Astrocyte of the spinal cord (primary cell): ENCODE data around the gene GAB1.

ENCODE experiments used
- DNase-seq: peaks from one replicate; pipeline ENCODE4 v3.0.0; 2011; ENCODE audit warnings: low read depth, low spot score
- H3K4me3 ChIP-seq: 2 replicates; pipeline ENCODE4 v1.5.1; 2011; ENCODE audit warnings: low read depth, mild to moderate bottlenecking, low read length, moderate library complexity
- CTCF ChIP-seq: IDR thresholded peaks from 2 replicates; pipeline ENCODE4 v1.5.1; 2012; ENCODE audit warnings: low read depth, mild to moderate bottlenecking, low read length, inconsistent platforms
- in situ Hi-C: cut with HindIII; loops from 2 replicates; pipeline ENCODE4 v1.10.0; 2017; ENCODE audit warnings: low sequenced_read_pairs

The GAB1 gene

GRCh38 chr4:143397887-143398286 is 61.2 kb downstream of the GAB1 start:
- H3K4me3 ChIP-seq, result no peak overlapping the region
- no peak for TF ChIP-seq CTCF
- in situ Hi-C loops, result no loop called here
- DNase-seq, result no peak

- DNase-seq, result peak; percentile 29
- peak; percentile 71 for TF ChIP-seq CTCF
- in situ Hi-C loops, result no loop called here
- H3K4me3 ChIP-seq, result no peak overlapping the region
These were observed 62.7 kb downstream of the GAB1 start for GRCh38 chr4:143399113-143399949.

GRCh38 chr4:143400082-143400481 is 63.4 kb downstream of the GAB1 start:
- no peak for DNase-seq
- no peak overlapping the region for H3K4me3 ChIP-seq
- TF ChIP-seq CTCF, result no peak
- in situ Hi-C loops, result no loop called here

- TF ChIP-seq CTCF, result no peak
- no peak for DNase-seq
These were observed 66.3 kb downstream of the GAB1 start for GRCh38 chr4:143402776-143403552.

GRCh38 chr4:143403553-143403820 is 66.8 kb downstream of the GAB1 start:
- in situ Hi-C loops, result no loop called here
- DNase-seq, result no peak
- no peak for TF ChIP-seq CTCF
- H3K4me3 ChIP-seq, result no peak overlapping the region

More at GRCh38 chr4:143402776-143403552, 66.3 kb downstream of the GAB1 start:
- no peak overlapping the region for H3K4me3 ChIP-seq
- in situ Hi-C loops, result no loop called here

GRCh38 chr4:143404555-143404954 is 67.9 kb downstream of the GAB1 start:
- no peak for DNase-seq
- in situ Hi-C loops, result no loop called here
- TF ChIP-seq CTCF, result no peak
- no peak overlapping the region for H3K4me3 ChIP-seq
